Body of pancreas (tissue), 4 donors: Measurements from ENCODE around the gene TRPV3.

Experiments
- CTCF ChIP-seq, 7 experiments: fragments of 450-650 bp in 4 of 7; fragments of 200-600 bp in 3 of 7; sonication (generic) in 3 of 7; IDR thresholded peaks; one replicate each; pipeline ENCODE4 v1.5.1; 2016 to 2019; ENCODE audit warnings: antibody characterized with exemption in 7 of 7
- POLR2A ChIP-seq, 3 donors: fragments of 450-650 bp; IDR thresholded peaks; one replicate each; pipeline ENCODE4 v1.6.1; 2016; ENCODE audit warnings: antibody characterized with exemption in 3 of 3, mild to moderate bottlenecking in 2 of 3

GRCh38 chr17:3511852-3512504 is 45.6 kb downstream of the TRPV3 start:
- TF ChIP-seq CTCF (IDR thresholded peaks at IDR 0.05) (no peak), POLR2A (IDR thresholded peaks at IDR 0.05) (no peak)
